ENCODE data around the gene GNAI3.

GRCh38 chr1:109528712-109529111 is 19.7 kb upstream of the GNAI3 start:
- TF ChIP-seq CTCF (IDR thresholded peaks at IDR 0.05) (no peak), POLR2A (IDR thresholded peaks at IDR 0.05) (no peak)

Measured in heart left ventricle (tissue), 13 donors.